OCI-LY1 (cell line): ENCODE data around the gene RBMS1.

Source experiments
- EZH2 ChIP-seq: fragments of 200-600 bp; sonication (generic), shearing (Covaris generic); IDR thresholded peaks from 2 replicates; pipeline ENCODE4 v1.8.0; 2017; ENCODE audit warnings: borderline replicate concordance, mixed run types, mild to moderate bottlenecking, antibody characterized with exemption, low read length, moderate library complexity, mixed read lengths
- TF ChIP-seq, protein P1 (sequence below): fragments of 200-600 bp; sonication (generic), shearing (Covaris generic); IDR thresholded peaks from 2 replicates; pipeline ENCODE4 v1.5.1; 2017; ENCODE audit warnings: mild to moderate bottlenecking, antibody characterized with exemption, low read length, moderate library complexity, mixed read lengths

DNA sequence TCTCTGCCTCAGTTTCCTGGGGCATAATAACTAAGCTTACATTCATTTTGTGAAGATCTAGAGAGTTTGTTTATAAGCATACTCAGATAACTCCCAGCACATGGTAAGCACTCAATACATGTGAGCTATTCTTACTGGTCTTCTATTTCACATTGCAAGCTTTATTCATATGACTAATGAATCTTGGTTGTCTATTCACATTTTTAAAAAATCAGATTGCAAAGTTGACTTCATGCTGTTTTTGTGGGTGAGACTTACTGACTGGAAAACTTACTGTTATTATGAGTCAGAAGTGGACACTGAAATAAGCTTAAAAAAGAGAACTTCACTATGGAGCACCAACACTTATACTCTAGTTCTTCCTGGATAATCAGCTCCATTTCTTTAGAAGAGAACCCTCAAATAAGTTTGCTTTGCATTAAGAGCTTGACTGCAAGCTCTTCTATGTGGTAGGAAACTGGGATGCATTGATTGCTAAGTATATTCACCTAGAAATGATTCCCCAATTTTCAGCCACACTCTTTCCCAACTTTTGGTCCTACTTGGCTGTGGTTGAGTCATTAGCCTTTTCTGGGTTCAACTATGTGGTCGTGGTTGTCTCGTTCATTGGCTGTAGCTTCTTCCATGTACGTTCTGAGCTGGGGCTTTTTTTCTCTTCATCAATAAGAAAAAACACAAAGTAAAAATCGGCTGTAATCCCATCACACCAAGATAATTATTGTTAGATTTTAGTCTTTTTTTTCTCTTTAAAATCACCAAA, 29.5 kb upstream of the RBMS1 start:
- TF ChIP-seq, protein P1, sequence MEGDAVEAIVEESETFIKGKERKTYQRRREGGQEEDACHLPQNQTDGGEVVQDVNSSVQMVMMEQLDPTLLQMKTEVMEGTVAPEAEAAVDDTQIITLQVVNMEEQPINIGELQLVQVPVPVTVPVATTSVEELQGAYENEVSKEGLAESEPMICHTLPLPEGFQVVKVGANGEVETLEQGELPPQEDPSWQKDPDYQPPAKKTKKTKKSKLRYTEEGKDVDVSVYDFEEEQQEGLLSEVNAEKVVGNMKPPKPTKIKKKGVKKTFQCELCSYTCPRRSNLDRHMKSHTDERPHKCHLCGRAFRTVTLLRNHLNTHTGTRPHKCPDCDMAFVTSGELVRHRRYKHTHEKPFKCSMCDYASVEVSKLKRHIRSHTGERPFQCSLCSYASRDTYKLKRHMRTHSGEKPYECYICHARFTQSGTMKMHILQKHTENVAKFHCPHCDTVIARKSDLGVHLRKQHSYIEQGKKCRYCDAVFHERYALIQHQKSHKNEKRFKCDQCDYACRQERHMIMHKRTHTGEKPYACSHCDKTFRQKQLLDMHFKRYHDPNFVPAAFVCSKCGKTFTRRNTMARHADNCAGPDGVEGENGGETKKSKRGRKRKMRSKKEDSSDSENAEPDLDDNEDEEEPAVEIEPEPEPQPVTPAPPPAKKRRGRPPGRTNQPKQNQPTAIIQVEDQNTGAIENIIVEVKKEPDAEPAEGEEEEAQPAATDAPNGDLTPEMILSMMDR, result no peak
- no peak for TF ChIP-seq EZH2
